ENCODE results near the gene IL33.

IL33 gene

GRCh38 chr9:6218099-6218502 lies 2.5 kb downstream of the IL33 start:
- DNase-seq = no peak

GRCh38 chr9:6219040-6219439 lies 3.4 kb downstream of the IL33 start:
- no peak for DNase-seq

- no peak for DNase-seq
Observed at GRCh38 chr9:6219981-6220380, 4.4 kb downstream of the IL33 start.

DNA sequence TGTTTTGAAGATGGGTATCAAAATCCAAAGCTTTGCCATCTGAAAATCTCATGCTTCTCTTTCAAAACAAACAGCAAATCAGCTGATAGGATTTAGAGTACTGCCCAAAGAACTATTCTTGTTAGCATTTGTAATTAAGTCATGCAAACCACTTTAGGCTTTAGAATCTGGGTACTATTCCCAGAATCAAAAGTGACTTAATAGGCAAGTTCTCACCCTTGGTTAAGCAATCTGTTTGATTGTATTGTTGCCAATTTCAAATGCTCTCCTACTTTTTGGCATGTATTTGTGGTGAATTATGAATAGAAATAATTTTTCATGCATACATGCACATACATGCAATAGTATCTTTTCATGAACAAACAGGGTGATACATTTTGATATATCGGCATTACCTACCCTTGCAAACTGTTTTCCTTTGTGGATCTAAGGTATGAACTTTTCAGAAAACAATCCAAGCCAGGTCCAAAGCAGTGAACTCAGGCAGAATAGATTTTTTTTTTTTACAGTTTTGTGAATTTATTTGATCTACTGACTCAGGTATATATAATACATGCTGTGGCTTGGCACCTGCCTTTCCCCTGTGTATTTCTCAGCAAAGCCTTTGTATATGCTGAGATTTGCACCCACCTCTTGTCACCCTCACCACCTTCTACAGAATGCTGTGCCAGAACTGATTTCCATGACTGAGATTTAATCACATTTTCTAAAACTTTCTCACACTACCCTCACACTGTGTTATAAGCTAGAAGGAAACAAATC lies 9.0 kb downstream of the IL33 start:
- DNase-seq = no peak

DNA sequence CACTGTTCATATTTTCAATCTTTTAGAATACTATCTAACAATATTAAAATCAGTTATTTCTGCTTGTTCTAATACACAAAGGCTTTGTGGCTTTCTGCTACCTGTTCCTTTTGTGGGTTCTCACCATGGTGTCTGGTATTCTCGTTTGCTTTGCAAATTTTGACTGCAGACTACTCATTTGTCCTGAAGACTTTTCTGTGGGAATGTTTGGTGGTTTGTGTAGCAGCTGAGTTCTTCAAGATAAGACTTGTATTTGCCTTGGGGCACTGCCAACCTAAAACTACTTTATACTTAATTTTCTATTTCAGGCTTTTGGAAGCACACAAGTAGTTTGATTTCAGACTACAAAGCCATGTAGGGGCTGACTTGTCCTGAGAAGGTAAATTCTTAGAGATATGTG lies 11.1 kb downstream of the IL33 start:
- DNase-seq = no peak

GRCh38 chr9:6229186-6229585 lies 13.6 kb downstream of the IL33 start:
- DNase-seq = no peak

DNA sequence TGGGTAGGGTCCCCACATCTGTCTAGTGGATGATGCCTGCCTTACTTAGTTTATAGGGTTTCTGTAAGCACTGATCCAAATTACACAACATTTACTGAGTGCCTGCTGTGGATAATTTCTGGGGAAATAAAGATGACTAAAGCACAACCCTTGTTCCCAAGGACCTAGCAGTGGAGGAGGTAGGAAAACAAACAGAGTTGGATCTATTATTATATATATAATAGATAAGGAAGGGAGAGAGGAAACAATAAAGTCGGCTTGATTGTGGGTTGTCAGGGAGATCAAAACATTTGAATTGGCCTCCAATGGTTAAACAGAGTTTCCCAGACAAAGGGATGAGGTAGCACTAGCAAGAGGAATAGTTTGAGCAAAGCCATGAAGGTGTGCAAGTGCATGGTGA lies 14.0 kb downstream of the IL33 start:
- peak; percentile 61 for DNase-seq

DNA sequence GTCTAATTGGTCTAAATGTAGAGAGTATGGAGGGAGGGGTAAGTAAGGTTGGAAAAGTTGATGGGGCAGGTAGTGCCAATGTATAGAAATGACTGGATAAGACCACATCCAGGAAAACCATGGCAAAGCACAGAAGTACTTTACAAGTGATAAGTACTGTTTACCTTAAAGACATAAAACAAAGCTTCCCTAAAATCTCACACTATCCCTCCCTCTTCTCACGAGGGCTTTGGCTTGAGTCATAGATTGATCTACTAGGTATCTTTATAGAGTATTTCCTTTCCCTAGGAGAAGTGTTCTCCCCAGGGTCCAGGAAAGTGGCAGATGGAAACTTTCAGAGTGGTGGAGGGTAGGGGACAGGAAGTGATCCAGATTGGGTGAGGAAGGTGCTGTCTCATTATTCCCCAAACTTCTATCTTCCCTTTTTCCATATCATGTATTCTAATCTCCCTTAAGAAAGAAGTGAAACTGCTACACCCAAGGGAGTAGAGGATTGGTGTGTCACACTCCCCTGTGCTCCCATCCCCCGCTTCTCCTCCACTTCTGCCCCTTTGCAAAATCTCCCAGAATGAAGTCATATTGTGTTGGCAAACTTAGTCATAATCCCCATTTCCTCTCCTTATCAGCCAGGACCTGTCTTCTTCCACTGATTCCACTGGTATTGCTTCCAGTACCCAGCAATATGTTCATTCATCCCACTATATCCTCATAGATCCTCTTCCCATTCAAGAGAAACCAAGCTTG lies 14.6 kb downstream of the IL33 start:
- no peak for DNase-seq

DNA sequence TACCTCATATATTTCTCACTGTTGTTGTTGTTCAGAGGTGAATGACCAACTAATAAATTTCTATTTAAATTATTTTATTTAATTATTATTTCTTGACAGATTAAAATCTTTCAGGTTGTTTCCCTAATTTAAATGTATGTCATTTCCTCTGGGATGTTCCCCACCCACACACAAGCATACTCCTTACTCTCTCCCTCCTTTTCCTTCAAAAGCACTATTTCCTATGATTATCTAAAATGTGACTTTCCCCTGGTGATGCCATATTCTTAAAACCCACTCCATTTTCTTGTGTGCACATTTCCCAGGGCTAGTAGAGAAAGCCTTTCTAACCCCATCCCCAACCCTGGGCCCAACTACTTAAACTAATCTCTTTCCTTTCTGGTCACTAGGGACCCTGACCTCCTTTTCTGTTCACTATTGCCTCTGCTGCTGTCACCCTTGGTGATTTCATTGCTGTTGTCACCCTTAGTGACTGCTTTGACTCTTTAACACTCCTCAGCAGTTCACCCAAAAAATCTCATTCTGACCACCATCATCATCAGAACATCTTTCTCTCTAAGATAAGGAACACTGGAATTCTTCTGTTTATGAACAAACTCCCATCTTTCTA lies 16.8 kb downstream of the IL33 start:
- DNase-seq = no peak

DNA sequence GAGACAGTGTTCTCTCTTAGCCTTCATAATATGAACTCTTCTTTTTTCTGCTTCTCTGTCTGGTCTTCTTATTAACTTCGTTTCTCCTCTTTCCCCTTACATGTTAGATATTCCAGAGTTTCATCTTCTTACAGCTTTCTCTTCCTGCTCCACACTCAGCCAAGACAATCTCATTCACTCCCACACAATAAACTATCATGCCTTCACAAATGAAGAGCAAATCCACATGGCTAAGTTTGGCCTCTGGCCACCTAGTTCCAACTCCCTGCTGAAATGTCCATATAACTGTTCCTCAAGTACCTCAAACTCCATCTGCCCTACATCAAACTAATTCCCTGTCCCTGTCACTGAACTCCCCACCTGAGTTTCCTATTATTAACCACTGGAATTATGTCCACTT lies 18.4 kb downstream of the IL33 start:
- DNase-seq = no peak

DNA sequence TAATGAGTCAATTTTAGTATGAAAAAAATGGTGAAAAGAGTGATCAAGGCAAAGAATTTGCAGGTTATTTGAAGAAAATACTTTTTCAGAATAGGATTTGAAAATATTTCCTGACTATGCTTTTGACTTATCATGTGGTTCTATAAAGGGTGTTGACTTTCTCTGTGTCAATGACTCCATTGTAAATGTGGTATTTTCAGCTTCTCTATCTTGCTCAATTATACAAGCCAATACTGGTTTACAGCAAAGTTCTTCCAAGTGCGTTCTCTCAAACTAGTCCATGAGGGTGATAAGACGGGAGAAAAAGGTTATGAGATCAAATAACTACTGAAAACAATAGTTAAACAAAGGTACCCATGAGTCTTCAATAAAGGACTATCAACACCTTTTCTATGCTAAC lies 21.7 kb downstream of the IL33 start:
- no peak for DNase-seq

DNA sequence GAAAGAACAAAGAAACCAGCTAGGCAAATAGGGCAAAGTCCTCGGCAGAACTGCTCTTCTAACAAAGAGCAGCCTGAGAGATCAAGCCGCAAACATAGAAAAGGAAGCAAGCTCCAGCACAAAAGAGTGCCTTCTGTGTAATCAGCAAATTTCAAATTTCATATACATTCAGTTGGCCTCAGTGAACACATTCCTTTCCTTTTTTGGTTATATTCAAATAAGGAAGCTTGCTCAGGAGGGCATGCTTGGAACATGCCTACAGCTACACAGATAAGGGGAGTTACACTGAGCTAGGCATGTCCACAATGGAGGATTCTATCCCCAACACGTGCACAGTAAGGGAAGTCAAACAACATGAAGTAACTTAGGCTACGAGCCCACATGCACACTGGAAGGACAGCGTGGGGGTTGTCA lies 23.4 kb downstream of the IL33 start:
- DNase-seq = no peak

DNA sequence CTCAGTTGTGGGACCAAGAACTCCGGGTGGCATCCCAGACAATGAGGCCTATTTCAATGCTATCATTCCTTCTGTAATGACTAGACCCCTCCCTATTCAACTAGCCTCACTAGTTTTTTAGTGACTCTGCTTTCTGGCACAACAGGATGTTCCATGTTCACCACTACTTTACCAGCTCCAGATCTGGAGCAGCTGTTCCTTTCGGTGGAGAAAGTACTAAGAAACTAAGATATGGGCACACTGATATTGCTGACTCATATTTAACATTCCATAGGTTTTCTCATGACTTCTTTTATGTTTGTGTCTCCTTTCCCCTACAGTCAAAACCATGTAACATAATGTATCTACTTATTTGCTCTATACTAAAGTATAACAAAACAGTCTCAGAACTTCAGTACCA lies 24.1 kb downstream of the IL33 start:
- DNase-seq = no peak

DNA sequence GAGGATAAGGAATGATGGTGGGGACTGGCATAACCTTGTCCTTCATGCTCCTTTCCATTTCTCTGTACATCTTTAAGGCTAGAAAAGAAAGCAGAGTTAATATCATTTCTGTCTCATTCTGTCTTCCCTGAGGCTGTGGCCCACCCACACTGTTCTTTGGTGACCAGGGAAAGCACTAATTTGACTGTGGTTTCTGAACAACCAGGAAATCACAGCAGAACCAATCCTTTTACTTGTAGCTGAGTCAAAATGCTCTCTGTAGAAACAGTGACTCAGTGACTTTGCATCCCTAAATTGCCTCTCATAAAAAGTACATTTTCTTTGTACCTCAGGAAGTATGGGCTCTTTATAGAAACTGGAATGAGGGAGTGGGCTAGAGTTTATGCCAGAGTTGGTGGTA lies 28.1 kb downstream of the IL33 start:
- DNase-seq = no peak

- DNase-seq = no peak
Observed at GRCh38 chr9:6247266-6247665, 31.7 kb downstream of the IL33 start.

DNA sequence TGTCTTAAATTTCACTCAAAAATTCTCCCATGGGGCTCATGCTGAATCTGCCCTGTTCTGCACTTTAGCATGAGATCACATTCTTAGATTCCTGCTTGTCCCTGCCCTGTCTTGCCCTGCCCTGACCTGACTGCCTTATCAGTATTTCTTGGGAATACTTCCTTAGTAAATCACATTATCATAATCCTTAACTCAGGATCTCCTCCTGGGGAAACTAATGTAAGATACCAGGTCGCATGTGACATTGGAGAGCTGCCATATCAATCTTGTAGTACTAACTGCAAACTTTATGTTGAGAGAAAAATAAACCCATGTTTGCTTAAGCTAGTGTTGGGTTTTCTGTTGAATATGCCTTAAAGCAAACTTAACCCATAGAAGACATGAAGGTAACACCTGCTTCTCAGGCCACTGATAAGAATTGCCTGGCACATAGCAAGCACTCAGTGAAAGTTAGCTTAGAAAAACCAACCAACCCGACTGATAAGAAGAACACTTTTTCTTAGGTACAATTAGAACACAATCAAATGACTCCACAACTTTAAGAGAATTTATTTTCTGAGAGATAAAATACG lies 53.3 kb downstream of the IL33 start:
- no peak for DNase-seq

DNA sequence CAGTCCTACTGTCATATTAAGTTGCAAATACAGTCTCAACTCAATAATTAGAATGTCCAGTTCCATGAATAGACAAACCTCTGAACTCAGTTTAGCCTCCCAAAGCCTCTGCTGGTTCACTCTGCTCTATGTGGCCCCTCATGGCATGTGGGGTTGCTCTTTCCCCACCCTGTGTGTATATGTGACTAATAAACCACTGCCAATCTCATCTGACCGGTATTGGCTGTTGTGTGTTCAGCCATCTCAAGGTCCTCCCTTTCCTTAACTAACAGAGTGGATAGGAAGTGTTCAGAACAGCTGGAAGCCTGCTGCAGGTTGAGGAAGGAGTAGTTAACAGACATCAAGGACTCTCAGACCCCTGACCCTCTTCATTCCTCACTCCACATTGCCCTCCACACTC lies 55.3 kb downstream of the IL33 start:
- DNase-seq = no peak

DNA sequence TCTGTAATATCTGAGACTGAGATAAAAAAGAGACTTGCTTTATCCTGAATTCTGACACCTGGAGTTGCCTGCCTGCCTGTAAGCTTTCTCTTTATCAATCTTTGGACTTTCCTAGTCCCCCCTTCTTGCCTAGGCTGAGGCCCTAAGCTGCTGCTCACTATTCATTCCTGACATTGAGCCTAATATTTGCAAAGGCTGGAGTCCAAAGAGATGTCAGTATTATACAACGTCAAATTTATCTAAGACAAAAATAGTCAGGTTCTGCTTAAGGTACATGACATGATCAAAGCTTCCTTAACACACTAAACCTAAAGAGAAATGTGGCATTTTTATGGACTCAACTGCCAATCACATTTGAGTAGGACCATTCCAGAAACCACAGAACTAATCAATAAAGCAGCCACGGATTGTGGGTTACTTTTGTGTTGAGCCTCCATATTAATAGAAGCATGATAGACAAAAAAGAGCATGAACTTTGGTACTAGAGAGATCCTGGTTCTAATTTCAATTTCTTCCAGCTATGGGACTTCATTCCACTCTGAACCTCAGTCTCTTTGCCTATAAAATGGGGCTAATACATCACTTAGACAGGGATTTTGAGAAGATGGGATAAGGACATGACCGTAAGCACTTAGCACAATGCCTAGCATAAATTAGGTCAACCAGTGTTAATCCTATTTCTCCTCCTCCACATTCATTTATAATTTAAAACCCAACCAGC lies 56.1 kb downstream of the IL33 start:
- DNase-seq = no peak

GRCh38 chr9:6272229-6272598 lies 56.6 kb downstream of the IL33 start:
- no peak for DNase-seq

GRCh38 chr9:6277417-6277816 lies 61.8 kb downstream of the IL33 start:
- DNase-seq = no peak

GRCh38 chr9:6301858-6302257 lies 86.3 kb downstream of the IL33 start:
- no peak for DNase-seq

GRCh38 chr9:6302417-6302816 lies 86.8 kb downstream of the IL33 start:
- no peak for DNase-seq

- DNase-seq = no peak
Observed at GRCh38 chr9:6304232-6304631, 88.6 kb downstream of the IL33 start.

Data from NCI-H146 (cell line).